HepG2 (cell line): ENCODE data around the gene MYH9. TPM values are rescaled to one million over a fixed set of nuclear protein-coding genes. Genes with fewer than 3 reads are reported as not detected.

Experiments
- CHCHD3 ChIP-seq: sonication (generic); formaldehyde crosslinking; IDR thresholded peaks from 2 replicates; pipeline ENCODE4 v1.8.0; 2022; ENCODE audit warnings: mild to moderate bottlenecking, missing genetic modification reagents, moderate library complexity
- ESRRA ChIP-seq: sonication (generic); formaldehyde crosslinking; IDR thresholded peaks from 2 replicates; pipeline ENCODE4 v1.5.1; 2020; ENCODE audit warnings: mild to moderate bottlenecking, low read depth, missing genetic modification reagents
- FOXP4 ChIP-seq: sonication (generic); formaldehyde crosslinking; IDR thresholded peaks from 2 replicates; pipeline ENCODE4 v1.4.0; 2020; ENCODE audit warnings: missing genetic modification reagents
- NKX3-1 ChIP-seq: sonication (generic); formaldehyde crosslinking; IDR thresholded peaks from 2 replicates; pipeline ENCODE4 v1.5.0; 2020; ENCODE audit warnings: missing genetic modification reagents
- PRDM4 ChIP-seq: sonication (generic); formaldehyde crosslinking; IDR thresholded peaks from 2 replicates; pipeline ENCODE4 v1.9.0; 2021; ENCODE audit warnings: missing genetic modification reagents, borderline replicate concordance
- RFX5 ChIP-seq: IDR thresholded peaks from 2 replicates; pipeline ENCODE4 v1.6.1; 2011; ENCODE audit warnings: low read depth, low read length, improper control_type of control experiment
- RXRA ChIP-seq: sonication (generic); formaldehyde crosslinking; IDR thresholded peaks from 2 replicates; pipeline ENCODE4 v1.5.1; 2020; ENCODE audit warnings: missing genetic modification reagents
- ZNF251 ChIP-seq: sonication (generic); formaldehyde crosslinking; IDR thresholded peaks from 2 replicates; pipeline ENCODE4 v1.9.0; 2021; ENCODE audit warnings: mild to moderate bottlenecking, missing genetic modification reagents
- ZNF556 ChIP-seq: sonication (generic); formaldehyde crosslinking; IDR thresholded peaks from 2 replicates; pipeline ENCODE4 v1.4.0; 2020; ENCODE audit warnings: mild to moderate bottlenecking, missing genetic modification reagents, borderline replicate concordance
- ZNF781 ChIP-seq: sonication (generic); formaldehyde crosslinking; IDR thresholded peaks from 2 replicates; pipeline ENCODE4 v1.5.1; 2020; ENCODE audit warnings: borderline replicate concordance, mild to moderate bottlenecking, missing genetic modification reagents; ENCODE audit errors: not compliant biosample characterization
- ZNF83 ChIP-seq: sonication (generic); formaldehyde crosslinking; IDR thresholded peaks from 2 replicates; pipeline ENCODE4 v1.4.0; 2020; ENCODE audit warnings: missing genetic modification reagents, mild to moderate bottlenecking, borderline replicate concordance
- polyA plus RNA-seq, 8 experiments: library from polyadenylated mRNA; depleted of rRNA in 3 of 8; stranded (reverse) in 7 of 8; unstranded in 1 of 8; fragments of >200 nt; fragmentation: Illumina TruSeq in 4 of 8; extraction: Trizol in 4 of 8; gene quantifications; 2 replicates each; pipeline versions ENCODE4 v1.2.1 to v1.2.3, GENCODE V29; 2011 to 2016; ENCODE audit warnings: low read depth in 4 of 8, missing spikeins in 1 of 8, mixed read lengths in 1 of 8; ENCODE audit not compliant: insufficient read depth in 1 of 8
- total RNA-seq, 5 experiments: library from RNA; depleted of rRNA; stranded (reverse); fragments of >200 nt; fragmentation: Illumina TruSeq; extraction: Trizol; gene quantifications; 2 replicates each; pipeline ENCODE4 v1.2.3, GENCODE V29; 2016; ENCODE audit warnings: low read depth in 1 of 5
- TF ChIP-seq, protein P1 (sequence below), 2 experiments: fragments of 450-650 bp in 1 of 2; sonication (generic) in 1 of 2; formaldehyde crosslinking in 1 of 2; IDR thresholded peaks; 2 replicates each; pipeline versions ENCODE4 v1.6.1 to v1.8.0; 2016 to 2022; ENCODE audit warnings: antibody characterized with exemption in 1 of 2, mild to moderate bottlenecking in 1 of 2, missing genetic modification reagents in 1 of 2
- TF ChIP-seq, protein P2 (sequence below): sonication (generic); formaldehyde crosslinking; IDR thresholded peaks from 2 replicates; pipeline ENCODE4 v1.8.0; 2022; ENCODE audit warnings: mild to moderate bottlenecking, missing genetic modification reagents, moderate library complexity

MYH9 gene
- total and polyA plus RNA-seq, 2 of the 13 experiments (the other 11 are each of a cell fraction or from before 2014, with no cell fraction given) = 50.7 to 98.5 TPM

DNA sequence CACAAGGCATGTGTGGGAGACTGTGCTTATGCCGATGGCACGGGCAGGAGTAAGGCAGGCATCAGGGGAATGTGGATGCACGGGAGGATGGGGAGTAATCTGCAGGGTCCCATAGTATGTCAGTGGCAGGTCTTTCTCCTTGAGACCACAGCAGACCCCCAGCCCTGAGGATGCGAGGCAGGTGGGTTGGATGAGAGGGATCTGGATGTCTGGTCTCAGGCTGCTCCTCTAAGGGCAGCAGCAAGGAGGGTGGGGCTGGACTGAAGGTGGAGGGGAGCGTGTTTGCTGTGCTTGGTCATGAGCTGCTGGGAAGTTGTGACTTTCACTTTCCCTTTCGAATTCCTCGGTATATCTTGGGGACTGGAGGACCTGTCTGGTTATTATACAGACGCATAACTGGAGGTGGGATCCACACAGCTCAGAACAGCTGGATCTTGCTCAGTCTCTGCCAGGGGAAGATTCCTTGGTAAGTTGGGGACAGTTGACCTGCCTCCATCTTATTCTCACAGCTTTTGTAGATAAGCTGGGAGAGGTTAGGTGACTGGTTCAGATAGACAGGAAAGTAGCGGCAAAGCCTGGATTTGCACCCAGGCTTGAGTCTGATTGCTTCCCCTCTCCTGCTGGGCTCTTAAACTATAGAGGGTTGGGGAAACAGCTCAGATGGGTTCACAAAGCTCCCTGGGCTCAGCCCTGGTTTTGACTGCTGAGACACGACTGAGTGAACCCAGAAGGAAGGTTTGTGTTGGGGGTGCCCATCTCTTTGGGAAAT, 134.8 kb downstream of the MYH9 start, which contains the start of gene APOL1 (continued):
- TF ChIP-seq, protein P1, sequence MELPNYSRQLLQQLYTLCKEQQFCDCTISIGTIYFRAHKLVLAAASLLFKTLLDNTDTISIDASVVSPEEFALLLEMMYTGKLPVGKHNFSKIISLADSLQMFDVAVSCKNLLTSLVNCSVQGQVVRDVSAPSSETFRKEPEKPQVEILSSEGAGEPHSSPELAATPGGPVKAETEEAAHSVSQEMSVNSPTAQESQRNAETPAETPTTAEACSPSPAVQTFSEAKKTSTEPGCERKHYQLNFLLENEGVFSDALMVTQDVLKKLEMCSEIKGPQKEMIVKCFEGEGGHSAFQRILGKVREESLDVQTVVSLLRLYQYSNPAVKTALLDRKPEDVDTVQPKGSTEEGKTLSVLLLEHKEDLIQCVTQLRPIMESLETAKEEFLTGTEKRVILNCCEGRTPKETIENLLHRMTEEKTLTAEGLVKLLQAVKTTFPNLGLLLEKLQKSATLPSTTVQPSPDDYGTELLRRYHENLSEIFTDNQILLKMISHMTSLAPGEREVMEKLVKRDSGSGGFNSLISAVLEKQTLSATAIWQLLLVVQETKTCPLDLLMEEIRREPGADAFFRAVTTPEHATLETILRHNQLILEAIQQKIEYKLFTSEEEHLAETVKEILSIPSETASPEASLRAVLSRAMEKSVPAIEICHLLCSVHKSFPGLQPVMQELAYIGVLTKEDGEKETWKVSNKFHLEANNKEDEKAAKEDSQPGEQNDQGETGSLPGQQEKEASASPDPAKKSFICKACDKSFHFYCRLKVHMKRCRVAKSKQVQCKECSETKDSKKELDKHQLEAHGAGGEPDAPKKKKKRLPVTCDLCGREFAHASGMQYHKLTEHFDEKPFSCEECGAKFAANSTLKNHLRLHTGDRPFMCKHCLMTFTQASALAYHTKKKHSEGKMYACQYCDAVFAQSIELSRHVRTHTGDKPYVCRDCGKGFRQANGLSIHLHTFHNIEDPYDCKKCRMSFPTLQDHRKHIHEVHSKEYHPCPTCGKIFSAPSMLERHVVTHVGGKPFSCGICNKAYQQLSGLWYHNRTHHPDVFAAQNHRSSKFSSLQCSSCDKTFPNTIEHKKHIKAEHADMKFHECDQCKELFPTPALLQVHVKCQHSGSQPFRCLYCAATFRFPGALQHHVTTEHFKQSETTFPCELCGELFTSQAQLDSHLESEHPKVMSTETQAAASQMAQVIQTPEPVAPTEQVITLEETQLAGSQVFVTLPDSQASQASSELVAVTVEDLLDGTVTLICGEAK (IDR thresholded peaks at IDR 0.05) = no peak
- TF ChIP-seq, protein P1 (CRISPR knock-in tag; IDR thresholded peaks at IDR 0.05) = no peak
- TF ChIP-seq NKX3-1 (CRISPR knock-in tag) (no peak), ZNF781 (CRISPR knock-in tag) (no peak), PRDM4 (CRISPR knock-in tag) (no peak), ZNF251 (CRISPR knock-in tag) (no peak), CHCHD3 (no peak), ZNF83 (CRISPR knock-in tag) (no peak), ESRRA (CRISPR knock-in tag) (0 out of 2 replicates have a peak, but pooled peaks have one; percentile 17), FOXP4 (CRISPR knock-in tag) (no peak), RXRA (CRISPR knock-in tag) (no peak), RFX5 (no peak), ZNF556 (CRISPR knock-in tag) (no peak)
- TF ChIP-seq, protein P2, sequence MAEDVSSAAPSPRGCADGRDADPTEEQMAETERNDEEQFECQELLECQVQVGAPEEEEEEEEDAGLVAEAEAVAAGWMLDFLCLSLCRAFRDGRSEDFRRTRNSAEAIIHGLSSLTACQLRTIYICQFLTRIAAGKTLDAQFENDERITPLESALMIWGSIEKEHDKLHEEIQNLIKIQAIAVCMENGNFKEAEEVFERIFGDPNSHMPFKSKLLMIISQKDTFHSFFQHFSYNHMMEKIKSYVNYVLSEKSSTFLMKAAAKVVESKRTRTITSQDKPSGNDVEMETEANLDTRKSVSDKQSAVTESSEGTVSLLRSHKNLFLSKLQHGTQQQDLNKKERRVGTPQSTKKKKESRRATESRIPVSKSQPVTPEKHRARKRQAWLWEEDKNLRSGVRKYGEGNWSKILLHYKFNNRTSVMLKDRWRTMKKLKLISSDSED (CRISPR knock-in tag) = no peak
